ENCODE results near the gene PCSK9. TPM values are rescaled to one million over a fixed set of nuclear protein-coding genes. Genes with fewer than 3 reads are reported as not detected.
A peak's percentile ranks its signal among the peaks of the same experiment; 100 is the strongest.

The PCSK9 gene
- polyA plus RNA-seq, 1 donor from 2014 or later: not detected

DNA sequence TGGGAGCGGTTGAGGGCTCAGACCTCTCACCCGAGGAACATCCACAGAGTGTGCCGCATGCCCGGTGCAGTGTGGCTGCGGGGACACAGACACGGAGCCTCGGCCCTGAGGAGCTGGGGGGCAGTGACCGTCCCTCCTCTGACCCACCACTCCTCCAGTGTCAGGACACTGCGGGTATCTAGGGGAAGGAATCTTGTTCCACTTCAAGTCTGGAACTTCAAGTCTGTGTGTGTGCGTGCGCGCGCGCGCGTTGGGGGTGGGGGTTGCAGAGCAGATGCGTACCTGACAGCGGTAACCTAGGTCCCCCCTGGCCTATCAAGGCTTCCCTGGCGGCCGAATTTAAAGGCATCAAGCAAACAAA is 17.3 kb downstream of the PCSK9 start:
- H3K4me3 Mint-ChIP-seq: no peak overlapping the region
- no peak overlapping the region for H3K27ac Mint-ChIP-seq
- H3K4me1 Mint-ChIP-seq: no peaks in the 10 kb centered on the region
- H3K27me3 Mint-ChIP-seq: no peaks in the 10 kb centered on the region
- no peaks in the 10 kb centered on the region for H3K9me3 Mint-ChIP-seq
- no peaks in the 10 kb centered on the region for H3K36me3 Mint-ChIP-seq

DNA sequence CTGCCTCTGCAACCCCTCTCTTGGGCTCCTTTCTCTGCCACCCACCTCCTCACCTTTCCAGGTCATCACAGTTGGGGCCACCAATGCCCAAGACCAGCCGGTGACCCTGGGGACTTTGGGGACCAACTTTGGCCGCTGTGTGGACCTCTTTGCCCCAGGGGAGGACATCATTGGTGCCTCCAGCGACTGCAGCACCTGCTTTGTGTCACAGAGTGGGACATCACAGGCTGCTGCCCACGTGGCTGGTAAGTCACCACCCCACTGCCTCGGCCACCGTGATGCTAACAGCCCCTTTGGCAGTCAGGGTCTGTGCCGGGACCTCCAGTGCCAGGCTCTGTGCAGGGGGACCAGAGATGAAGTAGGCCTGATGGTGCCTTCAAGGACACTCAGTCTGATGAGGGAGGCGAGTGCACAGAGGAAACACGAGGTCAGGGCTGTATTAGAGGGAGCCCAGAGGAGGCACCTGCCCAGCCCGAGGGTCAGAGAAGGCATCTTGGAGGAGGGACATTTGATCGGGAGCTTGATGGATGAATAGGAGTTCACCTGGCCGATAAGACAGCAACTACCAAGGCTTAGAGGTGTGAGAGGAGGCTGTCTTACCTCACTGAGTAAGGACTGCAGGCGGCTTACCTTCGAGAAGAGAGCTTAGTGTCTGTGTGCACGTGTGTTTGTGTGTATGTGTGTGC is 18.1 kb downstream of the PCSK9 start:
- no peaks in the 10 kb centered on the region for H3K27me3 Mint-ChIP-seq
- no peaks in the 10 kb centered on the region for H3K4me1 Mint-ChIP-seq
- no peaks in the 10 kb centered on the region for H3K9me3 Mint-ChIP-seq
- H3K36me3 Mint-ChIP-seq: no peaks in the 10 kb centered on the region
- no peak overlapping the region for H3K27ac Mint-ChIP-seq
- no peak overlapping the region for H3K4me3 Mint-ChIP-seq

DNA sequence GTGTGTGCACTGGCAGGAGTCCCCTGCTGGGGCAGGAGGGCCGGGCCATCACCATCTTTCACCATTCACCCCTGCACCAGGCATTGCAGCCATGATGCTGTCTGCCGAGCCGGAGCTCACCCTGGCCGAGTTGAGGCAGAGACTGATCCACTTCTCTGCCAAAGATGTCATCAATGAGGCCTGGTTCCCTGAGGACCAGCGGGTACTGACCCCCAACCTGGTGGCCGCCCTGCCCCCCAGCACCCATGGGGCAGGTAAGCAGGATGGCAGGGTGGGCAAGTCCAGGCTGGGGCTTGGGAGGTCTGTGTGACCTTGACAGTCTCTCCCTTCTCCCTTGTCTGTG is 18.6 kb downstream of the PCSK9 start:
- H3K36me3 Mint-ChIP-seq: no peaks in the 10 kb centered on the region
- H3K9me3 Mint-ChIP-seq: no peaks in the 10 kb centered on the region
- no peak overlapping the region for H3K27ac Mint-ChIP-seq
- H3K4me1 Mint-ChIP-seq: no peaks in the 10 kb centered on the region
- H3K27me3 Mint-ChIP-seq: no peaks in the 10 kb centered on the region
- H3K4me3 Mint-ChIP-seq: no peak overlapping the region

DNA sequence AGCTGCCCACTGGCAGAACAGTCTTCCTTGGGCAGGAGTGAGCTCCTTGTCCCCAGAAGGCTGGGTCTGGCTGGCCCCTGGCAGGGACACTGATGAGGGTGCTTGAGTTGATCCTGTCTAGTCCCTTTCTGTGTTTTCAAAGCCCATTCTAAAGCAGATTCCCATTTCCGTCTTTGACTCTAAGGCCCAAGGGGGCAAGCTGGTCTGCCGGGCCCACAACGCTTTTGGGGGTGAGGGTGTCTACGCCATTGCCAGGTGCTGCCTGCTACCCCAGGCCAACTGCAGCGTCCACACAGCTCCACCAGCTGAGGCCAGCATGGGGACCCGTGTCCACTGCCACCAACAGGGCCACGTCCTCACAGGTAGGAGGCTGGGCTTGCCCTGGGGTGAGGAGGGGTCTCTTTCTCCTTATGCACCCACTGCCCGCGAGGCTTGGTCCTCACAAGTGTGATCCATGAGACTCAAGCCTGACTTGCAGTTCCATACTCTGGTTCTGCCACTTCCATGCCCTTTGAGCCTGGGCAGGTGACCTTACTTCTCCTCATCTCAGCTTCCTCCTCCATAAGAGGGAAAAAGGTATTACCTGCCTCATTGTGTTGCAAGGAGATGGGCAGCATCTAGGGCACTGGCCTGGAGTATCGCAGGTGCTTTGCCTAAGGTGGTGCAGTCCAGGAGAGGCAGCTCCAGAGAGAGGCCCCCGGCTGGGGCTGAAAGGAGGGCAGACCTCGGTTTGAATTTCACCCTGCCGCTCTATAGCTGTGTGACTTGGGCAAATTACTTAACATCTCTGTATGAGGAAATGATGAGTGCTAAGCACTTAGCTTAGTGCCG is 20.2 kb downstream of the PCSK9 start:
- Mint-ChIP-seq H3K4me1 (no peaks in the 10 kb centered on the region), H3K9me3 (no peaks in the 10 kb centered on the region), H3K36me3 (no peaks in the 10 kb centered on the region), H3K27ac (no peak overlapping the region), H3K27me3 (no peaks in the 10 kb centered on the region), H3K4me3 (no peak overlapping the region)

DNA sequence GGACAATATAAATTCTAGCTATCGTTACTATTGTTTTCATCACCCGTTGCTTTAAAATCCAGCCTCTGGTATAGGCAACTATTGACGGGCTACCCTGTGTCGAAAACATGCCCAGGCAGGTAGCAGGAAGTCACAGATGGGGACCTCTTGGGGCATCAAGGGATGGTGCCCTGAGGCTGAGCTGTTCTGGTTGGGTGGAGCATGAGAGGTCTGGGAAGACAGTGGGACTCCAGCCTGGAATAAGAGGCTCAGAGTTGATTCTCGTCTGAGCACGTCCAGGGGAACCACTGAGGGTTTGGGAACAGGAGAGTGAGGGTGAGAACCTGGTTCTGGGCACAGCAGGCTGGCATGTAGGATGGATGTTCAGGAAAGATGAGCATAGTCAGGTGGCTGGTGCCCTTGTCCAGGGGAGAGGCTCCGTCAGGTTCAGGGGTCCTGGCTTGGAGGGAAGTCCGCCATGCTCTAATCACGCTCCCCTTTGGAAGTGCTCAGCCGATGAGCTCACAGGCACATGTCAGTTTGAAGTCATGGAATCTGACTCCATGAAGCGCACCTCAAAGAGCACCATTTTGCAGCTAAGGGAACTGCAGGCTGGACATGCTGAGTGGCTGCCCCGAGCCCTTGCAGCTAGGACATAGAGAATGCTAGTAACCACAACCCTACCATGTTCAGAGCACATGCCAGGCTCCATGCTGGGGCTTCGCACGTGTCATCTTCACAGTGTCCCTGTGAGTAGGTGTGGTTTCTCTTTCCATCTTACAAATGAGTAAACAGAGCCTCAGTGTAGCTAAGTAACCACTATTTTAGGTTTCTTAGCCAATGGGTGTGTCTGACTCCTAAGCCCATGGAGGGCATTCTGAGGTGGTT is 21.0 kb downstream of the PCSK9 start:
- H3K9me3 Mint-ChIP-seq: no peaks in the 10 kb centered on the region
- peaks cover 0 to 4% (median 0%) of the 10 kb centered on the region in 3 donors for H3K4me1 Mint-ChIP-seq
- no peaks in the 10 kb centered on the region for H3K36me3 Mint-ChIP-seq
- H3K27ac Mint-ChIP-seq: no peak overlapping the region
- H3K27me3 Mint-ChIP-seq: no peaks in the 10 kb centered on the region
- no peak overlapping the region for H3K4me3 Mint-ChIP-seq

DNA sequence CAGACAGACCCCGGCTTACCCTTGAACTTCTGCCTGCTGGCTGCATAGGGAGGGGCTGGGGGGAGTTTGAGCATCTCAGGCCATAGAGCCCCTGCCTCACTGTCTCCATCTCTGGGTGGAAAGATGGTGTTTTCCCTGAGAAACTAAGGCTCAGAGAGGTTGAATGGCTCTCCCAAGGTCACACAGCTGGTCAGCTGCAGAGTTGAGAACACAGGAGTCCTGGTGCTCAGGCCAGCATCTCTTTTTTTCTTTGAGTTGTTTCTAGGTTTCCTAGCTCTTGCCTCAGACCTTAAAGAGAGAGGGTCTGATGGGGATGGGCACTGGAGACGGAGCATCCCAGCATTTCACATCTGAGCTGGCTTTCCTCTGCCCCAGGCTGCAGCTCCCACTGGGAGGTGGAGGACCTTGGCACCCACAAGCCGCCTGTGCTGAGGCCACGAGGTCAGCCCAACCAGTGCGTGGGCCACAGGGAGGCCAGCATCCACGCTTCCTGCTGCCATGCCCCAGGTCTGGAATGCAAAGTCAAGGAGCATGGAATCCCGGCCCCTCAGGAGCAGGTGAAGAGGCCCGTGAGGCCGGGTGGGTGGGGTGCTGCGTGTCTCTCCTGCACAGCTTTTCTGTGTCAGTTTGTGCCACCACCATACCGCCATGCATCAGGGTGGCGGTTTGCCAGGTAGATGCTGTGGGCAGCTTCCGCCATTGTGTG is 21.8 kb downstream of the PCSK9 start:
- H3K4me3 Mint-ChIP-seq: no peak overlapping the region
- no peak overlapping the region for H3K27ac Mint-ChIP-seq
- no peaks in the 10 kb centered on the region for H3K27me3 Mint-ChIP-seq
- no peaks in the 10 kb centered on the region for H3K9me3 Mint-ChIP-seq
- no peaks in the 10 kb centered on the region for H3K36me3 Mint-ChIP-seq
- peaks cover 0 to 4% (median 0%) of the 10 kb centered on the region in 3 donors for H3K4me1 Mint-ChIP-seq

DNA sequence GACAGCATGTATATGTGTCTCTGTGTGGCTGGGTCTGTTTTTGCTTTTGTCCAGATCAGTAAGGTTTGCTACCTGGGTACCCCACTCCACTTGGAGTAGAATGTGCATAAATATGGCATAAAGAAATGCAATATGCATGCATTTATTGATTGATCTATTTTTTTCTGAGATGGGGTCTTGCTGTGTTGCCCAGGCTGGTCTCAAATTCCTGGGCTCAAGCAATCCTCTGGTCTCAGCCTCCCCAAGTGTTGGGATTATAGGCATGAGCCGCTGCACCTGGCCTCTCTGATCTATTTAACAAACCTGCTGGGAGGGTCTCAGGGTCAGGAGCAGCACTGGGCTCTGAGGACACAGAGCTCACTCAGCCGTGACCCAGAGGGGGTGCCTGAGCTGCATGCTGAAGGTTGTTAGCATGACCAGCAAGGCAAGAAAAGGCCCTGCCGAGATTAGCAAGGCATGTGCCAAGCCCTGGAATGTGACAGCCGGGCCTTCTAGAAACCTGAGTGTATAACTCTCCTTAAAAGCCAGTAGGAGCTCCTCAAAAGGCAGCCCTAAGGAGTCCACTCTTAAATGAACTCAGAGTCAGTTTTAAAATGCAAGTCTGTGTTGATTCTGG is 22.5 kb downstream of the PCSK9 start:
- Mint-ChIP-seq H3K36me3 (no peaks in the 10 kb centered on the region), H3K9me3 (no peaks in the 10 kb centered on the region), H3K27ac (no peak overlapping the region), H3K27me3 (no peaks in the 10 kb centered on the region), H3K4me3 (no peak overlapping the region), H3K4me1 (peaks cover 0 to 4% (median 0%) of the 10 kb centered on the region in 3 donors)

DNA sequence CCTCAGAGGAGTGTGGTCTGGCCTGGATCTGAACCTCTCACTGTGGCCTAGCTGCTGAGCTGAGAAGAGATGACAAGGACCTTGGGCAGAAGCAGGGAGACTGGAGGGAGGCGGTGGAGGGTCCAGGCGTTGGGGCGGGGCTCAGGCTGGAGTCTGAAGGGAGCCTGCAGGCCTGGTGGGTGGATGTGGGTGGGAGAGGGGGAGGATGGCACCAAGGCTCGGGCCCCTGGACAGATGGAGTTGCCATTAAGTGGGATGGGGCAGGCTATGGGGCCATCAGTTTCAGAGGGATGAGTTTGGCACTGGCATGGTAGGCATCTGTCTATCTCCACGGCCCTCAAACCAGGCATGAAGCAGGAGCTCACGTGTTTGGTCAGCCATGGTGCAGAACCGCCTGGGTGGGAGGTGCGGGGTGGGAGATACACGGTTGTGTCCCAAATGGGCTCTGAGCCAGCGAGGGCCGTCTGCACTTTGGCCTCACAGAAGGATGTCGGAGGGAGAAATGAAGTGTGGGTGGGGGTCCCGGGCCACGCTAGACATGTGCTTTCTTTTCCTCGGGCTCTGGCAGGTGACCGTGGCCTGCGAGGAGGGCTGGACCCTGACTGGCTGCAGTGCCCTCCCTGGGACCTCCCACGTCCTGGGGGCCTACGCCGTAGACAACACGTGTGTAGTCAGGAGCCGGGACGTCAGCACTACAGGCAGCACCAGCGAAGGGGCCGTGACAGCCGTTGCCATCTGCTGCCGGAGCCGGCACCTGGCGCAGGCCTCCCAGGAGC is 23.6 kb downstream of the PCSK9 start:
- H3K9me3 Mint-ChIP-seq: no peaks in the 10 kb centered on the region
- peaks cover 0 to 4% (median 0%) of the 10 kb centered on the region in 3 donors for H3K4me1 Mint-ChIP-seq
- H3K27me3 Mint-ChIP-seq: no peaks in the 10 kb centered on the region
- no peaks in the 10 kb centered on the region for H3K36me3 Mint-ChIP-seq
- peak overlapping the region in 1 of 3 donors; percentile 22 for H3K27ac Mint-ChIP-seq
- H3K4me3 Mint-ChIP-seq: no peak overlapping the region

DNA sequence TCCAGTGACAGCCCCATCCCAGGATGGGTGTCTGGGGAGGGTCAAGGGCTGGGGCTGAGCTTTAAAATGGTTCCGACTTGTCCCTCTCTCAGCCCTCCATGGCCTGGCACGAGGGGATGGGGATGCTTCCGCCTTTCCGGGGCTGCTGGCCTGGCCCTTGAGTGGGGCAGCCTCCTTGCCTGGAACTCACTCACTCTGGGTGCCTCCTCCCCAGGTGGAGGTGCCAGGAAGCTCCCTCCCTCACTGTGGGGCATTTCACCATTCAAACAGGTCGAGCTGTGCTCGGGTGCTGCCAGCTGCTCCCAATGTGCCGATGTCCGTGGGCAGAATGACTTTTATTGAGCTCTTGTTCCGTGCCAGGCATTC is 24.2 kb downstream of the PCSK9 start:
- H3K4me1 Mint-ChIP-seq: peaks cover 0 to 4% (median 0%) of the 10 kb centered on the region in 3 donors
- no peak overlapping the region for H3K27ac Mint-ChIP-seq
- no peaks in the 10 kb centered on the region for H3K27me3 Mint-ChIP-seq
- no peaks in the 10 kb centered on the region for H3K36me3 Mint-ChIP-seq
- H3K4me3 Mint-ChIP-seq: no peak overlapping the region
- H3K9me3 Mint-ChIP-seq: no peaks in the 10 kb centered on the region

DNA sequence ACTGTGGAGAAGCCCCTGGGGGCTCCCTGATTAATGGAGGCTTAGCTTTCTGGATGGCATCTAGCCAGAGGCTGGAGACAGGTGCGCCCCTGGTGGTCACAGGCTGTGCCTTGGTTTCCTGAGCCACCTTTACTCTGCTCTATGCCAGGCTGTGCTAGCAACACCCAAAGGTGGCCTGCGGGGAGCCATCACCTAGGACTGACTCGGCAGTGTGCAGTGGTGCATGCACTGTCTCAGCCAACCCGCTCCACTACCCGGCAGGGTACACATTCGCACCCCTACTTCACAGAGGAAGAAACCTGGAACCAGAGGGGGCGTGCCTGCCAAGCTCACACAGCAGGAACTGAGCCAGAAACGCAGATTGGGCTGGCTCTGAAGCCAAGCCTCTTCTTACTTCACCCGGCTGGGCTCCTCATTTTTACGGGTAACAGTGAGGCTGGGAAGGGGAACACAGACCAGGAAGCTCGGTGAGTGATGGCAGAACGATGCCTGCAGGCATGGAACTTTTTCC is 24.8 kb downstream of the PCSK9 start:
- H3K4me1 Mint-ChIP-seq: peaks cover 0 to 4% (median 0%) of the 10 kb centered on the region in 3 donors
- H3K36me3 Mint-ChIP-seq: no peaks in the 10 kb centered on the region
- H3K27me3 Mint-ChIP-seq: no peaks in the 10 kb centered on the region
- H3K4me3 Mint-ChIP-seq: no peak overlapping the region
- H3K27ac Mint-ChIP-seq: no peak overlapping the region
- no peaks in the 10 kb centered on the region for H3K9me3 Mint-ChIP-seq

DNA sequence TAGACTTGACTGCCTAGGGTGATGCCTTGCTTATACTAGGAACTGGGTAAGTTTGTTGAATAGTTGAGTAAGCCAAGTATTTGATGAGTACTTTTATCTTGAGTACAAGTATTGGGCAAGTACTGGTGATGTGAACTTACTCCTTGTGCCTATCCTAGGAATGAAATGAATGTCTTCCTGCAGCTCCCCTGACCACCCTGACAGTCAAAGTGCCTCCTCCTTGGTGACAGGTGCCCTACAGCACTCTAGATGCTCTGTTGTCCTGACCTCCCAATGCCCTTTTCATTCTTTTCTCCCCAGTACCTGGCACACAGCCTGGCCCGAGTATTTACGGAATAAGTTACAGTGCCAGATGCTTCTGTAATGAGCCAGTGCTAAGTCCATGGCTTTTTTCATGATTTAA is 25.5 kb downstream of the PCSK9 start:
- Mint-ChIP-seq H3K4me3 (no peak overlapping the region), H3K27me3 (no peaks in the 10 kb centered on the region), H3K9me3 (no peaks in the 10 kb centered on the region), H3K36me3 (no peaks in the 10 kb centered on the region), H3K27ac (no peak overlapping the region), H3K4me1 (peaks cover 0 to 4% (median 0%) of the 10 kb centered on the region in 3 donors)

DNA sequence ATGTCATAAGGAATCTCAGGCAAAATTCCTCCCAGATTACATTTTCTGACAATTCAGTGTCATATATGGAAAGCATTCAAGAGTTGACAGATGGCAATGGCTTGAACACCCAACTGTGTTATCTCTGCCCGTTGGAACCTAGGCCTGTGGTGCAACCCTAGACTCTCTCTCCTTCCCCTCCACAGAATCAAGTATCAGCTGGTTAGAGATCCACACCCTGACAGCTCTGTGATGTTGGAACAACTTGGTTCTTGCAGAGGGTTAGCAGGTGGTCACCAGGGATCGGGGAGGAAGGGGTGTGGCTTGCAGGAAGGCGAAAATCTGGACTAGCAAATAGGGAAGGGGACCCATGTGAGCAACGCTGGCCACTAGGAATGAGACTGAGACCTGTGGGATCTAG is 26.3 kb downstream of the PCSK9 start:
- peak overlapping the region in 1 of 3 donors; percentile 25 for H3K27ac Mint-ChIP-seq
- no peak overlapping the region for H3K4me3 Mint-ChIP-seq

DNA sequence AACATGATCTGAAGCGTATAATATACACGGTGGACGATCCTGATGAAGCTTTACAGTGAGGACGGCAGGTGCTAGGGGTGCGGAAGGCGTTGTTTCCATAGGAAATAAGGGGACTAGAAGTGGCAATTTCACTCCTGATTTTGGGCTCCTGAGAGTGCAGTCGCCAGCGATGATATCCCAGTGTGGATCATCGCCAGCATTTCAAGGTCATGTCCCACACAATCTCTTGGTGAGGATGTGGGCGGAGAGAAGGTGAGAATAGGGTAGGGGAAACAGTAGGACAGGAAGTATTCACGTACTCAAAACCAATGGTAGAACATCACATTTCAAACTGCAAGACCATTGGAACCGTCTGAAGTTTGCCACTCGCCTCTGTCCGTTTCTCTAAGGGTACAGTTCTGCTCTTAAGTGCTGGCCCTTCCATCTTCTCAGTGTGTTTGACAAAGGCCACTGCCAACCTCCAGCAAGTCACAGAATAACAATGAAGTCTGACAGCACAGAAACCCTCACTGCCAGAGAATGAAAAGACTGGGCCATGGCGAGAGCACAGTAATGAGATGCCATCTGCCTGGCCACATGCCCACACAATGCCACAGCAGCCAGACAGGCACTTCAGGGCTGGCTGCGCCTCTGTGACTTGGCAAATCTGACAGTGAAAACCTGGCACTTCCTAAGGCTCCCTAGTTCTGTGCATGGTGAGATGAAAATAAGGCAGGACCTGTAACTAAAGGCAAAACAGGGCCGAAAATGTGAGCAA is 27.9 kb downstream of the PCSK9 start:
- H3K4me1 Mint-ChIP-seq: peaks cover 0 to 4% (median 0%) of the 10 kb centered on the region in 3 donors
- no peak overlapping the region for H3K4me3 Mint-ChIP-seq
- H3K36me3 Mint-ChIP-seq: peaks cover 5% of the 10 kb centered on the region
- no peaks in the 10 kb centered on the region for H3K9me3 Mint-ChIP-seq
- H3K27me3 Mint-ChIP-seq: no peaks in the 10 kb centered on the region
- H3K27ac Mint-ChIP-seq: peak overlapping the region in 1 of 3 donors; percentile 11

More for the DNA sequence above, 26.3 kb downstream of the PCSK9 start:
- Mint-ChIP-seq H3K36me3 (peaks cover 1% of the 10 kb centered on the region), H3K4me1 (peaks cover 0 to 4% (median 0%) of the 10 kb centered on the region in 3 donors), H3K27me3 (no peaks in the 10 kb centered on the region), H3K9me3 (no peaks in the 10 kb centered on the region)
